ENCODE results near the gene SOX8. TPM values are rescaled to one million over a fixed set of nuclear protein-coding genes. Genes with fewer than 3 reads are reported as not detected.

SOX8 gene
- total RNA-seq, 1 donor from 2014 or later, result 0.74 TPM

GRCh38 chr16:977081-977701, 4.4 kb upstream of the SOX8 start:
- no peaks in the 10 kb centered on the region for H3K9me3 ChIP-seq
- no peak overlapping the region for H3K4me3 ChIP-seq
- H3K27me3 ChIP-seq, result no peaks in the 10 kb centered on the region
- H3K36me3 ChIP-seq, result no peaks in the 10 kb centered on the region
- peaks cover 18% of the 10 kb centered on the region for H3K4me1 ChIP-seq
- no peak for TF ChIP-seq POLR2AphosphoS5 (IDR thresholded peaks at IDR 0.05; ENCODE audit: insufficient read depth in 1 of 2, low read depth in 1 of 2)
- TF ChIP-seq POLR2A (IDR thresholded peaks at IDR 0.05), result no peak
- TF ChIP-seq, protein P1, sequence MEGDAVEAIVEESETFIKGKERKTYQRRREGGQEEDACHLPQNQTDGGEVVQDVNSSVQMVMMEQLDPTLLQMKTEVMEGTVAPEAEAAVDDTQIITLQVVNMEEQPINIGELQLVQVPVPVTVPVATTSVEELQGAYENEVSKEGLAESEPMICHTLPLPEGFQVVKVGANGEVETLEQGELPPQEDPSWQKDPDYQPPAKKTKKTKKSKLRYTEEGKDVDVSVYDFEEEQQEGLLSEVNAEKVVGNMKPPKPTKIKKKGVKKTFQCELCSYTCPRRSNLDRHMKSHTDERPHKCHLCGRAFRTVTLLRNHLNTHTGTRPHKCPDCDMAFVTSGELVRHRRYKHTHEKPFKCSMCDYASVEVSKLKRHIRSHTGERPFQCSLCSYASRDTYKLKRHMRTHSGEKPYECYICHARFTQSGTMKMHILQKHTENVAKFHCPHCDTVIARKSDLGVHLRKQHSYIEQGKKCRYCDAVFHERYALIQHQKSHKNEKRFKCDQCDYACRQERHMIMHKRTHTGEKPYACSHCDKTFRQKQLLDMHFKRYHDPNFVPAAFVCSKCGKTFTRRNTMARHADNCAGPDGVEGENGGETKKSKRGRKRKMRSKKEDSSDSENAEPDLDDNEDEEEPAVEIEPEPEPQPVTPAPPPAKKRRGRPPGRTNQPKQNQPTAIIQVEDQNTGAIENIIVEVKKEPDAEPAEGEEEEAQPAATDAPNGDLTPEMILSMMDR (IDR thresholded peaks at IDR 0.05), result no peak
- no peak overlapping the region for H3K27ac ChIP-seq
- DNase-seq (ENCODE audit: extremely low spot score in 2 of 2), result no peak
- intact Hi-C loops (cut with DNase I), result no loop called here

- no peak for DNase-seq (ENCODE audit: extremely low spot score in 2 of 2)
- no peak for TF ChIP-seq POLR2AphosphoS5 (IDR thresholded peaks at IDR 0.05; ENCODE audit: insufficient read depth in 1 of 2, low read depth in 1 of 2)
- no peak for TF ChIP-seq POLR2A (IDR thresholded peaks at IDR 0.05)
- TF ChIP-seq, protein P1 (IDR thresholded peaks at IDR 0.05), result no peak
- Histone ChIP-seq H3K27me3 (no peaks in the 10 kb centered on the region), H3K27ac (no peak overlapping the region), H3K4me1 (peaks cover 21% of the 10 kb centered on the region), H3K36me3 (no peaks in the 10 kb centered on the region), H3K4me3 (no peak overlapping the region), H3K9me3 (no peaks in the 10 kb centered on the region)
- intact Hi-C loops (cut with DNase I), result no loop called here
Measured at GRCh38 chr16:977896-978295, 3.7 kb upstream of the SOX8 start.

DNA sequence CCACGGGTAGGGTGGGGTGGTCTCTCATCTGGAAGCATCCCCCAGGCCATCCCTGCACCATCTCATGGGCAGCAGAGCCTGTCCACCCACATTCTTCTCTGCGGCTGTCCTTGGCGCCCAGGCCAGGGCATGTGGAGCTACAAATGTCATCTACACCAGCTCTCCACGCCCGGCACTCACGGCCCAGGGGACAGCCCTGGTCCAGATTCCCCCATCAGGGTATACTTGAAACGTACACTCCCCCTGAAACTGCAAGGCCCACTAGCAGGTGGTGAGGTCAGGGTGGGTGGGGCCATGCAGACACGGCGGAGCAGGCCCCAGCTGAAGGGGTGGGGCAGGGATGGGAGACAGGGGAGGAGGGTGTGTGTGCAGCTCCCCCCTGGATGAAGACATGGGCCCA, 3.2 kb upstream of the SOX8 start:
- H3K36me3 ChIP-seq, result no peaks in the 10 kb centered on the region
- H3K4me3 ChIP-seq, result no peak overlapping the region
- H3K27me3 ChIP-seq, result no peaks in the 10 kb centered on the region
- no peak overlapping the region for H3K27ac ChIP-seq
- TF ChIP-seq POLR2AphosphoS5 (IDR thresholded peaks at IDR 0.05; ENCODE audit: insufficient read depth in 1 of 2, low read depth in 1 of 2), result no peak
- TF ChIP-seq, protein P1 (IDR thresholded peaks at IDR 0.05), result no peak
- TF ChIP-seq POLR2A (IDR thresholded peaks at IDR 0.05), result no peak
- peaks cover 21% of the 10 kb centered on the region for H3K4me1 ChIP-seq
- no peak for DNase-seq (ENCODE audit: extremely low spot score in 2 of 2)
- no peaks in the 10 kb centered on the region for H3K9me3 ChIP-seq
- intact Hi-C loops (cut with DNase I), result no loop called here

GRCh38 chr16:979147-979546, 2.4 kb upstream of the SOX8 start:
- DNase-seq (ENCODE audit: extremely low spot score in 2 of 2), result no peak
- Histone ChIP-seq H3K27me3 (no peaks in the 10 kb centered on the region), H3K36me3 (no peaks in the 10 kb centered on the region), H3K4me1 (peaks cover 21% of the 10 kb centered on the region), H3K27ac (no peak overlapping the region), H3K4me3 (no peak overlapping the region), H3K9me3 (no peaks in the 10 kb centered on the region)
- TF ChIP-seq, protein P1 (IDR thresholded peaks at IDR 0.05), result no peak
- no peak for TF ChIP-seq POLR2AphosphoS5 (IDR thresholded peaks at IDR 0.05; ENCODE audit: insufficient read depth in 1 of 2, low read depth in 1 of 2)
- intact Hi-C loops (cut with DNase I), result no loop called here

GRCh38 chr16:979859-980594, 1.5 kb upstream of the SOX8 start:
- TF ChIP-seq POLR2AphosphoS5 (IDR thresholded peaks at IDR 0.05; ENCODE audit: insufficient read depth in 1 of 2, low read depth in 1 of 2), result no peak
- TF ChIP-seq POLR2A (IDR thresholded peaks at IDR 0.05), result no peak
- H3K27ac ChIP-seq, result no peak overlapping the region

More at GRCh38 chr16:979859-980594, 1.5 kb upstream of the SOX8 start:
- DNase-seq (ENCODE audit: extremely low spot score in 2 of 2), result no peak
- no peaks in the 10 kb centered on the region for H3K9me3 ChIP-seq
- H3K27me3 ChIP-seq, result no peaks in the 10 kb centered on the region
- H3K4me1 ChIP-seq, result peaks cover 21% of the 10 kb centered on the region
- H3K4me3 ChIP-seq, result peak overlapping the region; percentile 46 to 71
- intact Hi-C loops (cut with DNase I), result no loop called here
- H3K36me3 ChIP-seq, result no peaks in the 10 kb centered on the region
